ENCODE results near the gene FKBP1A.

The FKBP1A gene

DNA sequence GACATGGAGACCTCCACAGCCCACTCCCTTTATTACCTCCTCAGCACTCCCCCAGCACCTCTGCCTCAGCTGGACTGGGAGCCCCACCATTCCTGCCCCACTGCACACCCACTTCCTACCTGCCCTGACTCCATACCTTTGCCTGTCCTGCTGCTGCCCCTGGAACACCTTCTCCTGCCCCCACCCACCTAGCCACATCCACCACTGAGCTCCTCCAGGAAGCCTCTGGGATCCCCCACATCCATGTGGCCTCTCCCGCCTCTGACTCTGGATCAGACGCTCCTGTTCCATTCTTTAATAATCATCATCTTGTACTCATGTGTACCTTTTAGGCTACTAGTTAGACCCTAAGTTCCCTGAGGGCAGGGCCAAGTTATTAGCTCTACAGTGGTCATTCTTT is 61.8 kb downstream of the FKBP1A start:
- no peak for DNase-seq

DNA sequence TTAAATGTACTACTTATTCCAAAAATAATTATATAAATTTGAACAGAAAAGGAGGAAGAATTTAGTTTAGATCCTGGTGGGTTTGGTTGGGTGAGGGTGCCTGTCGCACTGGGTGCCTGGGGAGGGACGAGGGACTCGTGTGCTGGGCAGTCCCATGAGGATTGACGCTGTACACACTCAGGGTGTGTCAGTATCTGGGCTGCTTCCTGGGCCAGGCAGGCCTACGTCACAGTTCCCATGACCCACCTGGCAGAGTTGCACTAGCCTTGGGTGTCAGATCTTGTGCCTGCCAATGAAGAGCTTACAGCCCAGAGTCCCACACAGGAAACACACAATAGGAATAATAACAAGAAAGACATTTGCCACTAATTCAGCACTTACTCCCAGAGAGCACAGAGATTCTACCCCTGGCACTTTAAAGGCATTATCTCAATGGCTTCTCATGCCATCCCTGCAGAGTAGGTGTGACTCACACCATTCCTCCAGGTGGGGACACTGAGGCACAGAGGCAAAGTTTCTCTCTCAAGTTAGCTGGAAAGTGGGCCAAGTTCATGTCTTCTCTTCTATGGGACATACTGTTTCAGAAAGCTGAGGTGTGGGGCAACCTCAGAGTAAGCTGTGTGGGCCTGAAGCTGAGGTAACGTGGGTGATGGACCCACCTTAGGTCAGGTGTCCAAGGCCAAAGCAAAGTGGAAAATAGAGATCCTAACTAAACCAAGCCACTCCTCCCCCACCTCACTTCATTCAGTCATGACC is 62.6 kb downstream of the FKBP1A start:
- no peak for DNase-seq

DNA sequence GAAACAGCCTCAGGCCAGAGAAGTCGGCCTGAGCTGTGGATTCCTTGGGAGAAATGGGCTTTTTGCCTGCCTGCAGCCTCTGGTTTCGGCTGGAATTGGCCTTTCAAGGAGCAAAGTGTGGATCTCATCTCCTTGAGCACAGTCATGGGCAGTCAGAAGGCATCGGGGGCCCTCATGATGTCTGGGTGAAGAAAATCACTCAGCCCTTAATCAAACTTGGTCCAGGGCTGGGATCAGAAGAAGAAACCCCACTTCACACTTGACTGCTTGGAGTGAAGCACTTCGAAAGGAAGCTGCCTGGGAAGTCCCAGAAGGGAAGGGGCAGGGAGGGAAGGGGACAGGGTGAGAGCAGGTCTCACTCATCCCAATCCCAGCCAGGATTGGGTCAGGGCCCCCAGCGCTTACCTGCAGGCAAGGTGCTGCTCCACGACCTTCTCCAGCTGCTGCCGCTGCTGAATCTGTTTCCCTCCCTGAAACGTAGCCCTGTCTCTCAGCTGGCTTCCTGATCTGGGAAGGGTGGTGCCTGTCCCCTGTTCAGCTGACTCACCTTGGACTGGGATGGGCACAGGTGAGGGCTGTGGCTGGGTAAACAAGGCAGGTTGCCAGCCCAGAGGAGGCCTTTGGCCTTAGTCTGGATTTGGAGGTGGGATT is 64.0 kb downstream of the FKBP1A start, which contains the start of gene SDCBP2:
SDCBP2 (minus strand) TSS at position 460 of the 651 bp plus-strand sequence. CDS start 8,723 bp downstream, outside the sequence.
- peak; percentile 14 for DNase-seq

DNA sequence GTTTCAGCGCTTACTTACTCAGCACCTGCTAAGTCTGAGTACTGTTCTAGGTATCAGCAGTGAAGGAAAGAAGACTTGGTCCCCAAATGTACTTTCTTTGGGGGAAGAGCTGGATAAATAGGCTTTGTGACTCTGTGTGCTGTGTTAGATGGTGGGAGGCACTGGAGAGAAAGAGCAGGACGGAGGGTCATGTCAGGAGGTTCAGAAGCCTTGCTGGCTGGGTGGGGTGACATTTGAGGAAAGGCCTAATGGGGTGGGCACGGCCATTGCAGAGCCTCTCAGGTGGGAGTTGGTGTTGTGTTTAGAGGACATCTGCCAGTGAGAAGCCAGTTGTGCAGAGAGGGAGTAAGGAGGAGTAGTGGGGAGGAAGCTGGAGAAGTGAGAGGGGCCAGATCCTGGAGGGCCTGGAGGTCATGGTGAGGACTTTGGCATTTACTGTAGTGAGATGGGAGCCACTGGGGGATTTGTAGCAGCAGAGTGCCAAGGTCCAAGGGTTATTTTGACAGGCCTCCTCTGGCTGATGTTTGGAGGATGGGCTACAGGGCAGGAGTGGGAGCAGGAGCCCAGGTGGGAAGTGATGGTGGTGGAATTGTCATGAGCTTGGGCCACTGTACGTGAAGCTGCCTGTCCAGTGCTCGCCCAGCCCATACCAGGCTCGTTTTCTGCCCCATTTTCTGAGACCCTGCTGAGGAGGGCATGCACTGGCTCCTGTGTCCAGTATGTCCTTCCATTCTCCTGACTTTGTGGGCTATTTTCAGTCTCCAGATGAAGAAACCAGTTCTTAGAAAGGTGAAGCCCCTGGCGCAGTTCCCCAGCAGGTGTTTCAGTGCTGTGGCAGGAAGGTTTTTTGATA is 64.8 kb downstream of the FKBP1A start:
- DNase-seq = no peak

DNA sequence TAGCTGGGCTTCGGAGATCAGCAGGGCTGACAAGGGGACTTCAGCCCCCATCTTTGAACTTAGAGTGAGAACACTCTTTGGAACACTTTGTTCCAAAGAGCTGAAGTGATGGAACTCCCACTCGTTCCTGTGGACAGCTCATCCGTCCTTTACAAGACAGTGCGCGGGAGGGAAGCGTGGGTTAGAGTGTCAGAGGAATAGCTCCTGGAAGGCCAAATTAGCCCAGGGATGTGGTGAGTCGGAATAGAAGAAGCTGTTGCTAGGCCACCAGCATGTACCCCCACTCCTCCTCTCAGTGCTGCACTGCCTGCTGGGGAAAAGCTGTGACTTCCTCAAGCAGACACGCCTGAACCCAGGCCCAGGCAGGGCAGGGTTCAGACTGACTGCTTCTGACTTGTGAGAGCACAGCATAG is 65.6 kb downstream of the FKBP1A start:
- no peak for DNase-seq

DNA sequence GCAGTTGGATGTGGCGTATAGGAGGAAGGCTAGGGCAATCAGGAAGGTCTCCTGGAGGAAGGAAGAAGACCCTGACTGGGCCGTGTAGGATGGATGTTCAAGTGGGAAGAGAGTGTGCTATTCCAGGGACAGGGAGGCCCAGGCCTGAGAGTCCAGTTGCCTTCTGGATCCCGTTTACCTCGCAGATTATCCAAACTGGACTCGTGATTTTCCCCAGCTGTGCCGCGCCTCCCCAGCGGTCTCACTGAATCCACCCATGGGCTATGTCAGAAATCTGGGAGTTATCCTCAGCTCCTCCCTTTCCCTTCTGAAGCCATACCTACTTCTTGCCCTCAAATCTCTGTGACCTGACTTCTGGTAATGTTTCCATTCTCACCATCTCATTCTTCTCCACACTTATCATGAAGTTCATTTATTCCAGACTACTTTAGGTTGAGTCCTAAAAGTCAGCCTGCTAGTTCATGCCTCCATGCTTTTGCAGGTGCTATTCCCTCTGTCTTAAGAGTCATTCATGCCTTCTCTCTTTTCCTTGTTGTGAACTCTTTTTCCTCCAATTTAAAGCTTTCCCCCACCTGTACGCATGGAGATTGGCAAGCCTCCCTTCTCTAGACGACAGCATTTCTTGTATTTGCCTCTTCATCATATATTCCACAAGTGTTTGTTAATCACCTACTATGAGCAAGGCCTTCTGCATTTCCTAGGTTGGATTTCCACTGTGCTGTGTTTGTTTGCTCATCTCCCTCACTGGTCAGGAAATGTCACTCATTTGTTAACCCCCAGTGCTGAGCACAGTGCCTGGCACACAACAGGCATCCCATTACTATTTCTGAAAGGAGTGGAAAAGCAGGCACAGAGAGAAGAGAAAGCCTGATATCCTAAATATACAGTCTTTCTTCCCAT is 66.6 kb downstream of the FKBP1A start:
- no peak for DNase-seq

DNA sequence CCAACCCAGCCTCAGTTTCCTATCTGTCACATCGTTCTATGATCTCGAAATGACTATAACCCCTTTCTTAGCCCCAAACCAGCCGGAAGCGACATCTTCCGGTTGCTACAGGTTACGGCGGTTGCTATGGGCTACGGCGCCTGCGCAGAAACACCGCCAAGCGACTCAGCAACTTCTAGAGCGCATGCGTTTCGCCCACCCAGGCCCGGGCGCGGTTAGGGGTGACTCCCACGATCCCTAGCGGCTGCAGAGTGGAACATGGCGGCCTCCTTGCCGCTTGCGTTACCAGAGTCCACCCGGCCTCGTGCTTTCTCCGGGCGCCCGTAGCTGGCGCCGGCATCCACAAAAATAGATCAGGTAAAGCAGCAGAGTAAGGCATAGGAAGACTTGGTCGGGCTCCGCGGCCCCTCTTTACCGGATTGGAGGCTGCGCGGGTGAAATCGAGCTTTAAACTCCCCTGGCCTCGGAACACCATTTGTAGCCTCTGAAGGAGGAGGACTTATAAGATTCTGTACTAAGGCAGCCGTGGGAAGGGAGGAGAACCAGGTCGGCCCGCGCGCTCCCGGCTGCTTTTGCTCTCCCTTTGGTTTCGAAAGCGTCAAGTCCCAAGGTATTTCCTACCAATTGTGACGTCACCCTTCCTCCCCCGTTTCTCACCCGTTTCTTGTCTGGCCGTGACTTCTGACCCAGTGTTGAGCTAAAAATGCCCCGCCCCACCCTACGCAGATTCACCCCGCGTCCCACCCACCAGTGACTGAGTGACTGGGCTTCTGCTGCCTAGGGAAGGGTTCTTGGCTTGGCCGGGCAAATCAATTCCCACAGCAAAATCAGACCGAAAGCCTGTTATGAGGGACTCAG is 67.5 kb downstream of the FKBP1A start:
- peak; percentile 88 for DNase-seq

DNA sequence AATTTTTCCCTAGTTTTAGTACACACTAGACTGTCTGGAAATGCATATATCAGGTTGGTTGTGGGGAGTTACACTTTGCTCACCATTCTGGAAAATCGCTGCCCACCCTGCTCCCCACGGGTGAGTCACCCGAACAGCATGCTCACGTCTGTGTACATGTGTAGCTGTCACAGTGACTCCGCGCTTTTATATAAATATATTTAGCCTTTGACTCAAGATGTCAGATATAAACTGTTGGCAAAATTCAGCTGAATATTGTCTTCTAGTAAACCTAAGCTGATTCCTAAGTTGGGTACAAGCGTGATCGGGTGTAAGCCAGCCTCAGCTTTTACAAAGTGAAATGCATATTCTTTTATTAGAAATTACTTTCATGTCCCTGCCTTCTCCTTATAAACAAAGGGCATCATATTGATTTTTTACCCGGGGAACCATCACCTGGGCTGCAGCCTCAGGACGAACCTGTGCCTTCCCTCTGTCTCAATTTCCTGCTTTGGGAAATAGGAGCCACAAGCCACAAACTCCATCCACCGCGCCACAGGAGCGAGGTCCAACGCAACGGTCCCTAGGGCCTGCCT is 68.2 kb downstream of the FKBP1A start:
- no peak for DNase-seq

DNA sequence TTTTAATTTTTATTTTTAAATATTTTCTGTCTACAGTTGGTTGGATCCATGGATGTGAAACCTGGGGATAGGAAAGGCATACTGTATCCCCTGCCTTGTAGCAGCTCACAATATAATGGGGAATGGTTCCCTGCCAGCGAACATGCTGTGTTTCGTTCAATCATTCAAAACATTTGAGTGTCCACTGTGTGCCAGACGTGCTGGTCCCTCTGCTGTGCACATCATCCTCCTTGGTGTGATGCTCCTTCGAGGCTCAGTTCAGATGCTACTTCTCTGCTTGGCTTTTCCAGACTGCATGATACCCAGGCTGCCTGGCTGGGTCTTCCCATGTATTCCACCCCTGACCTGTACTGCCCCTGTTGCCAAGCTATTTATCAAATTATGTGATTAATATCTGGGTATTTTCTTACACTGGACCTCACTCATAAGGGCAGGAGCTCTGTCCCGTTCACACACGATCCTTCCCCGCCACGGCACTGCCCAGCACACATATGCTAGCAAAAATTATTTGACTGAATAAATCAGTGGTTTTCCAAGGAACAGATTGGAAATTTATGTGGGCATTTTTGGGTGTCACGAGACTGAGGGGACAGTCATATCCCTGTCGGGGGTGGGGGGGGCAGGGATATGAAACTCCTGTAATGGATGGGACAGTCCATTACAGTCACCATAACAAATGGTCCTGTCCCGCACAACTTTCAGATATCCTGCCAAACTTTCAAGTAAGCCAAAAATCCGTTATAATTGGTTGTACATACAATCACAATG is 68.8 kb downstream of the FKBP1A start:
- DNase-seq = no peak

DNA sequence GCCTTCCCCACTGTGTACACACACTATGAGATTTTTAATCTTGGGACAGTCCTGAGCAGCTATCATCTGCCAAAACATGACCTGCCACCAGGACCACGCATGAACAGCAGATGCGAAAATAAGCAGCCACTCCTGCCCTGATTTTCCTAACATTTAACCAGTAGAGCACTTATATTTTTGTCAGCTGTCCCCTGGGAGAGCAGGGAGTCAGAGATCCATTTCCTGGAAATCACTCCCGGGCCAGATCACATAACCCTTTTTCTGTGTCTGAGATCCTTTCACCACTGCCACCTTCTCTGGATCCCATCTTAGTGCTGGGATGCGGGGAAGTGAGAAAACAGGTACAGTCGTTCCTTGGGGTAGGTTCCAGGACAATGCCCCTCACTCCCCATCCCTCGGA is 69.6 kb downstream of the FKBP1A start:
- no peak for DNase-seq

DNA sequence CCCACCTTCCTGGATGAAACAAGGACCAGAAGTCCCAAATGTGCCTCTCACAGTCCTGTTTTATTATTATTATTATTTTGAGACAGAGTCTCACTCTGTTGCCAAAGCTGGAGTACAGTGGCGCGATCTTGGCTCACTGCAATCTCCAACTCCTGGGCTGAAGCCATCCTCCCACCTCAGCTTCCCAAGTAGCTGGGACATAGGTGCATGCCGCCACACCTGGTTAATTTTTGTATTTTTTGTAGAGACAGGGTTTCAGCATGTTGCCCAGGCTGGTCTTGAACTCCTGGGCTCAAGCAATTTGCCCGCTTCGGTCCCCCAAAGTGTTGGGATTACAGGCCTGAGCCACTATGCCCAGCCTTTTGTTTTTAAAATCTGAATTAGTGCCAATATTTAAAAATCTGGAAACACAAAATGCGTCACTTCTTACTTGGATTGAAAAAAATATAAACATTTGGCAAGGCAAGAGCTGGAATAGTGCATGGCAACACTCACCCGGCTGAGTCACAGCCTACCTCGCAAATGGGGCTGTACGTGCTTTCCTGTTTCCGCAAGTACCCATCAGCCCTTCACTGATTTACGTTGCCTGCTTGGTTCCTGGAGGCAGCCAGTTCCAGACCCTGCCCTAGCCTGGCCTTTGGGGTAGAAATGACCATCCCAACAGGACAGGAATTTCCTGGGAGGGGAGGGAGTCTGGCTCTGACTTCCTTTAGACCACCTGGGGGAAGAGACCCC is 70.2 kb downstream of the FKBP1A start:
- no peak for DNase-seq

DNA sequence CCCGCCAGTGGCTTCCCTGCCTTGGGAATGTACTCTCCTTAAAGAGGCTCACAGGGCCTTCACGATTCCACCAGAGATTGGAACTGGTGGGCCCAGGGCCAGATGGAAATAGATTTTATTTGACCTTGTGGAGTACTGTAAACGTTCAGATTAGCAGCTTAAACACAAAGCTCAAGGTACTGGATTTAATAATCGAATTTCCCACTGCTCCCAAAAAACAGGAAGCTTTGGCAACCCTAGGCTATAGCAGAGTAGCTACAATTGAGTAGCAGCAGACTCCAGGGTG is 71.3 kb downstream of the FKBP1A start:
- DNase-seq = no peak

DNA sequence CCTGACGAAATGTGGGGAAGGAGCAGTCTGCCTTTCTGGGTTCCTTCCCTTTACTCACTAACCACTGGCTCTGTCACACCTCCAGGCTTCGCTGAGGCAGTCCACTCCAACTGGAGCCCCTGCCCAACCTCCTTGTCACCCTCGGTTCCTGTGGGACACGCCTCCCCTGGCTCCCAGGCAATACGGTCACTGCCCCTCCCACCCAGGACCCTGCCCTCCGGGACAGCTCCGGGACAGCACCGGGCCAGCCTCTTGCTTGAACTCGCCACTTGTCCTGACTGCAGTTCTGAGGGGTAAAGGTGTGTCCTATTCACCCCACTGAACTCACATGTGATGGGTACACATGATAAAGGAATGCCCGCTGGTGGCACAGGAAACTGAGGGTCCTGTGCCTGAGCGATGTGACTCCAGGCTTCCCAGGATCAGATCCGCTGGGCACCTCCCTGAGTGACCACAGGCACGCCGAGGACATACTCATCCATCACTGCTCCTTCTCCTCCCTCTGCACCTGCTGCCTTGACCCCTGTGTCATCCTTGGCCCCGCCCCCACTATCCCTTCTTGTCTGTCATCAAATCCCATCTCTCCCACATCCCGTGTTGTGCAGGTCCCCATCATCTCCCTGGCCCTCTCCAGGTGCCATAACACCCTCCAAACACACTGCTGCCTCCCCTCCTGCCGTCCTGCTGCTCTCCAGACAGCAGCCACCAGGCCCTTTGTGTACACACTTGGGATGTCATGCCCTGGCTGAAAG is 71.8 kb downstream of the FKBP1A start:
- DNase-seq = no peak

DNA sequence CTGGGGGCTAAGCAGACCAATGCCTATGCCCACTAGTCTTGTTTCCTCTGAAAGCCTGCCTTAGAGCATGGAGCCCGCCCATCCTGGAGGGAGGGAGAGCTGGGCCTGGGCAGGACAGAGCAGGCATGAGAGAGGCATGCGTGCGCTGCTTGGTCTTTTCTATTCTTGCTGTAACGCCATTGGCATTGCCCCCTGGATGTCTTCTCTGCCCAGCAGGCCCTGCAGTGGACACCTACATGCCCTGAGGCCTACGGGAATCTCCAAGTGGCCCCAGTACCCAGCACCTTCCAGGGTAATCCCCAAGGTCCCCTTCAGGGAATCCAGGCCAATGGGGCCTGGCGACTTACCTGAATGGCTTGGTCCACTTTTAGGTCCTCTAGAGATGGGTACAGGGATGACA is 72.8 kb downstream of the FKBP1A start:
- no peak for DNase-seq

DNA sequence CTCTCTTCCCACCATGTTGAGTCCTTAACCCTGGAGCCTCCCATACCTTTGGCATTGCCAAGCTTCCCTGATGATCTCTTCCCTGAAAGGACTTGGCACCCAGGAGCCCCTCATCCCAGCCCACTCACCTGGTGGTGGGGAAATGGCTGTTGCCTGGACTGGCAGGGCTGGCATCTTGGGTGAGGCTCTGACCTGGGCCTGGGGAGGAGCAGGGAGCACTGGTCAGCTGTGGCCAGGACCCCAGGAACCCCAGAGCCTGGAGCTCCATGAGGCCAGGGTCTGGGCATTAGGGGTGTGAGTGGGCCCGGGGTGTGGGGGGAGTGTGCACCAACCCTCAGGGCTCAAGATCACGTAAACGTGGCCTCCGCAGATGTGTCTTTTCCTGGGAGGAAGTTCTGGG is 73.4 kb downstream of the FKBP1A start:
- no peak for DNase-seq

DNA sequence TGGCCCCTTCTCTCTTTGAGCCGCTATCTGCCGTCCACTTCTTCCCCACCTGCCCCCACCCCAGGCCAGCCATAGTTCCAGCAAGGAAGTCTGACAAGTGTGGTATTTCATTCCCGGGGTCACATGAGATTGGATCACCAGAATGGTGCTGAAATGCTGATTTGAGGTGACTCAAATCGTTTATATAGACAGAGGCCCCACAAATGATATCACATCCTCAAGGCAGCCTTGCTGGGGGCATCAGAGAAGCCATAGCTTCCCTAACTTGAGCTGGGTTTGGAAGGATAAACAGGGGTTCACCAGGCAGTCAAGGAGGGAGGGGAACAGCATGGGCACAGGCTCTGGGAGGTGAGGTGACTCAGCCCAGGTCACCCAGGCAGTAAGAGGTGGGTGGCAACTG is 73.8 kb downstream of the FKBP1A start:
- no peak for DNase-seq
